Bronchial epithelial cell (primary cell): ENCODE results near the gene ANO5. TPM values are rescaled to one million over a fixed set of nuclear protein-coding genes. Genes with fewer than 3 reads are reported as not detected.

Experiments used
- DNase-seq: peaks from one replicate; pipeline ENCODE4 v3.0.0-alpha.2; 2010; ENCODE audit warnings: low read depth
- FAIRE-seq: peaks from 2 replicates; lab custom pipeline; 2011; peaks lifted over from hg19 to GRCh38; lab: Jason Lieb, UNC
- H3K27me3 ChIP-seq: 2 replicates; pipeline ENCODE4 v1.5.1; 2011; ENCODE audit warnings: low read length; ENCODE audit not compliant: control insufficient read depth, insufficient read depth
- H3K36me3 ChIP-seq: 2 replicates; pipeline ENCODE4 v1.5.1; 2011; ENCODE audit warnings: low read length; ENCODE audit not compliant: control insufficient read depth, insufficient read depth
- H3K4me3 ChIP-seq: 2 replicates; pipeline ENCODE4 v1.5.1; 2011; ENCODE audit warnings: mild to moderate bottlenecking, low read depth, low read length, control low read depth
- total RNA-seq: library from RNA; depleted of rRNA; stranded (reverse); fragments of >200 nt; gene quantifications from 2 replicates; pipeline ENCODE4 v1.2.1, GENCODE V29; 2014
- TF ChIP-seq, protein P1 (sequence below): IDR thresholded peaks from 2 replicates; pipeline ENCODE4 v1.5.1; 2011; ENCODE audit warnings: mild to moderate bottlenecking, moderate library complexity, low read length, control low read depth, inconsistent platforms; ENCODE audit not compliant: insufficient read depth, severe bottlenecking

The ANO5 gene, protein sequence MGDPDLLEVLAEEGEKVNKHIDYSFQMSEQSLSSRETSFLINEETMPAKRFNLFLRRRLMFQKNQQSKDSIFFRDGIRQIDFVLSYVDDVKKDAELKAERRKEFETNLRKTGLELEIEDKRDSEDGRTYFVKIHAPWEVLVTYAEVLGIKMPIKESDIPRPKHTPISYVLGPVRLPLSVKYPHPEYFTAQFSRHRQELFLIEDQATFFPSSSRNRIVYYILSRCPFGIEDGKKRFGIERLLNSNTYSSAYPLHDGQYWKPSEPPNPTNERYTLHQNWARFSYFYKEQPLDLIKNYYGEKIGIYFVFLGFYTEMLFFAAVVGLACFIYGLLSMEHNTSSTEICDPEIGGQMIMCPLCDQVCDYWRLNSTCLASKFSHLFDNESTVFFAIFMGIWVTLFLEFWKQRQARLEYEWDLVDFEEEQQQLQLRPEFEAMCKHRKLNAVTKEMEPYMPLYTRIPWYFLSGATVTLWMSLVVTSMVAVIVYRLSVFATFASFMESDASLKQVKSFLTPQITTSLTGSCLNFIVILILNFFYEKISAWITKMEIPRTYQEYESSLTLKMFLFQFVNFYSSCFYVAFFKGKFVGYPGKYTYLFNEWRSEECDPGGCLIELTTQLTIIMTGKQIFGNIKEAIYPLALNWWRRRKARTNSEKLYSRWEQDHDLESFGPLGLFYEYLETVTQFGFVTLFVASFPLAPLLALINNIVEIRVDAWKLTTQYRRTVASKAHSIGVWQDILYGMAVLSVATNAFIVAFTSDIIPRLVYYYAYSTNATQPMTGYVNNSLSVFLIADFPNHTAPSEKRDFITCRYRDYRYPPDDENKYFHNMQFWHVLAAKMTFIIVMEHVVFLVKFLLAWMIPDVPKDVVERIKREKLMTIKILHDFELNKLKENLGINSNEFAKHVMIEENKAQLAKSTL
- total RNA-seq: 0.13 and 0.26 TPM in 2 replicates

DNA sequence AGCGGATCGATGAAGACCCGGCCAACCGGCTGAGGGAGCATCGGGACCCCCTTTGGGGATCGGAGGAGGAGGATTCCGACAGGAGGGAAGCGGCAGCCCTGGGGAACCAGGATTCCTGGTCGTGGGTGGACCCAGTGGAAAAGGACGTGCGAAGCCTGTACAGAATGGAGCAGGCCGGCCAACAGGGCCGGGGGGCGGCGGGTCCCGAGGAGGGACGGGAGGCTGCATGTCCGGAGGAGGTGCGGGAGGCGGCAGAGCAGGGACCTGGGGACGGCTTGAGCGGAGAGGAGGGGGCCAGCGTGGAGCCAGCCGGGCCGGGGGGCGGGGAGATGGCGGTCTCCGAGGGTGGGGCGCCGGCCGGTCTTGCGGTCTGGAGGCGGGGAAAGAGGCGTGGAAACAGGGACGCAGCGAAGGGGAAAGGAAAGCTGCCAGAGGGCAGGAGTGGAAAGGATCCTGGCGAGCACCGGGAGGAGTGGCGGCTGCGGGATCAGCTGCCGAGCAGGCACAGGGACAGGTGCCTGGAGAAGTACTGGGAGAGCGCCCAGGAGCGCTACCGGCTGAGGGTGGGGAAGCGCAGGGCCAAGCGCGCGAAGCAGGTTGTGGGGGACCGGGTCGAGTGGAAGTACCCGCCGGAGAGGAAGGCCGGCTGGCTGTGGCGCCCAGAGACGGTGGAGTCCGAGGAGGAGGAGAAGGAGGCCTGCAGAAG, at the start of gene ANO5:
TSS of gene ANO5 (plus strand) at position 444 of the 706 bp plus-strand sequence. CDS start 408 bp downstream, outside the sequence.
- no peak for FAIRE-seq
- Histone ChIP-seq H3K36me3 (no peaks in the 10 kb centered on the region), H3K27me3 (peaks cover 15% of the 10 kb centered on the region), H3K4me3 (peak within 1 kb of the TSS; percentile 30)
- TF ChIP-seq, protein P1, sequence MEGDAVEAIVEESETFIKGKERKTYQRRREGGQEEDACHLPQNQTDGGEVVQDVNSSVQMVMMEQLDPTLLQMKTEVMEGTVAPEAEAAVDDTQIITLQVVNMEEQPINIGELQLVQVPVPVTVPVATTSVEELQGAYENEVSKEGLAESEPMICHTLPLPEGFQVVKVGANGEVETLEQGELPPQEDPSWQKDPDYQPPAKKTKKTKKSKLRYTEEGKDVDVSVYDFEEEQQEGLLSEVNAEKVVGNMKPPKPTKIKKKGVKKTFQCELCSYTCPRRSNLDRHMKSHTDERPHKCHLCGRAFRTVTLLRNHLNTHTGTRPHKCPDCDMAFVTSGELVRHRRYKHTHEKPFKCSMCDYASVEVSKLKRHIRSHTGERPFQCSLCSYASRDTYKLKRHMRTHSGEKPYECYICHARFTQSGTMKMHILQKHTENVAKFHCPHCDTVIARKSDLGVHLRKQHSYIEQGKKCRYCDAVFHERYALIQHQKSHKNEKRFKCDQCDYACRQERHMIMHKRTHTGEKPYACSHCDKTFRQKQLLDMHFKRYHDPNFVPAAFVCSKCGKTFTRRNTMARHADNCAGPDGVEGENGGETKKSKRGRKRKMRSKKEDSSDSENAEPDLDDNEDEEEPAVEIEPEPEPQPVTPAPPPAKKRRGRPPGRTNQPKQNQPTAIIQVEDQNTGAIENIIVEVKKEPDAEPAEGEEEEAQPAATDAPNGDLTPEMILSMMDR: no peak
- DNase-seq: peak; percentile 2

DNA sequence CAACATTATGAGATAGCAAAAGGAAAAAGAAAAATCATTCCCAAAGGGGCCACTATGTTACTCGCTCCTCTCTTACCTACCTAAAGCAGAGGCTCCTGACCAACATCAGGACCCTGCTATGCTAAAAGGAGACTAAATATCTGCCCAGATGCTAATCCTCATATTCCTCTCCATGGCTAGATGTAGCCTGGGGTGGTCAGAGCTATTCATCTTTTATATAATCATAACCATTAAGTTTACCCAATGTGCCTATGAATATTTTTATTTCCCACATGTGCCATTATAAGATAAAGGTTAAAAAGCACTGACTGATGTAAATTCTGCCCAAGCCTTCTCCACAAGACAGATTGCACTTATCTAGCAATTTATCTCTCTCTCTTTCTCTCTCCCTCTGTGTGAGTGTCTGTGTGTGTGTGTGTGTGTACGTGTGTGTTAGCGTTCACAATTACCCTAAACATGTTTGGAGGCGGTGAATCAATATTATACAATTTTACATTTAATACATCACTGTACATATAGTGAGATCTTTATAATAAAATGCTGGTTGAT, 41.2 kb upstream of the ANO5 start:
- DNase-seq (no peak), FAIRE-seq (no peak)
- Histone ChIP-seq H3K27me3 (no peaks in the 10 kb centered on the region), H3K36me3 (no peaks in the 10 kb centered on the region), H3K4me3 (no peak overlapping the region)
- TF ChIP-seq, protein P1: no peak

DNA sequence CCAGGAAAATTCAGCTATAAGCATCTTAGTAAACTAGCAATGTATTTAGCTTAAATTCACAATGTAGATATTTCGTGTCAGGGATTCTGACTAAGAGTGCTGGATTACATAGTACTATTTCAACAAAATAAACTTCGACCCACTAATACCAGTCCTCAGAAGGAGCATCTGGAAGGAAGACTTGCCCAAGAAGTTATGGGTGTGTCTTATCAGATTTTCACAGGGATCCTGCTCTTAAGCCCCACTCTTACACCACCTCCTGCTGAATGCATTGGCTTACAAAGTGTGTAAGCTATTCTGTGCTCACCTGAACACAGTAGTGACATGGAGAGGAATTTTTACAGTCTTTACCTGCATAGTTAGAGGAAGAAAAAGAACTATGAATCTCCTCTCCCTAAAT, 35.4 kb upstream of the ANO5 start:
- no peaks in the 10 kb centered on the region for H3K27me3 ChIP-seq
- DNase-seq: no peak
- H3K4me3 ChIP-seq: no peak overlapping the region
- no peaks in the 10 kb centered on the region for H3K36me3 ChIP-seq
- TF ChIP-seq, protein P1: no peak
- FAIRE-seq: no peak

DNA sequence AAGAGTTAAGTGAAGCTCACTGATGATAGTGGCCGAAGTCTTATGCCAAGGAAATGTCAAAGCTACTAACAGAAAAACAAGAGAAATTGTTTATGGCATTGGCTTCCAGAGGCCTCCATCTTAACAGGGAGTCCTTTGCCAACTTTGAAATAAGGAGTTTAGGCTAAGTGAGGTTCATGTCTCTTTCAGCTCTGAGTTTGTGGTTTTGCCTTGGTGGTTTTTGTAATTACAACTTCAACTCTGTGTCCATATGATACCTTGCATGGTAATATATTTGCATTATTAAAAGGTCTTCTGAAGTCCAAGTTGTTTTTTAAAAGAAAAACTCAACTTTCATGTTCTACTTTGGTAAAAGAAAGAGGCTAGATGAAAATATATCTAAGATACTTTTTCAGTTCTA, 31.4 kb upstream of the ANO5 start:
- Histone ChIP-seq H3K4me3 (no peak overlapping the region), H3K27me3 (no peaks in the 10 kb centered on the region), H3K36me3 (no peaks in the 10 kb centered on the region)
- TF ChIP-seq, protein P1: no peak
- FAIRE-seq: no peak
- no peak for DNase-seq

DNA sequence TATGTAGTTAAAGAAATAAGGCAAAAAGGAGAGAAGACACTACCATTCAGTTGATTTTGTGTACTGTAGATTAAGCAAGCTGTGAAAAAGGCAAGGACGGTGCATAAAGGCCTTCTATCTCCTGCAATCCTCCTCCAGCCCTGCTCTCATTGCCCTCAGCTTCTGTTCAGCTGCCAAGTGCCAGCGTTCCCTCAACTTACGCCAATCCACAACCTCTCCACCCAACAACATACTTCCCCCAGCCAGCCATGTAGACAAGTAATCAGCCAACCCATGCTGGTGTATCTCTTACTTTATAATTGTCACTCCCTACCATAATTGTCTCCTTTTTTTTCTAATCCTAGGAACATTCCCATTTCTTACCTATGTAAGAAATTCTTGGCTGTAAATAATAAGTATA, 30.1 kb upstream of the ANO5 start:
- no peak for FAIRE-seq
- TF ChIP-seq, protein P1: no peak
- Histone ChIP-seq H3K36me3 (no peaks in the 10 kb centered on the region), H3K4me3 (no peak overlapping the region), H3K27me3 (no peaks in the 10 kb centered on the region)
- no peak for DNase-seq
